HepG2 (cell line): Measurements from ENCODE around the gene ZNF669. TPM values are rescaled to one million over a fixed set of nuclear protein-coding genes. Genes with fewer than 3 reads are reported as not detected.

Experiments
- ATAC-seq: fragments of 200-7000 bp; cut with Tn5 transposase; 3 replicates; pipeline ENCODE4 v1.9.1; 2020; ENCODE audit warnings: mild to moderate bottlenecking, moderate library complexity
- BruUV-seq: library from RNA; stranded (reverse); fragments of 400-500 nt; replicated peaks from 2 replicates; lab custom pipeline; 2021; lab: Mats Ljungman, UMichigan
- CTCF ChIA-PET: fragments of 300-600 bp; formaldehyde crosslinking; extraction: SDS; loops from one replicate; lab custom pipeline; 2021; ENCODE audit warnings: low total read pairs, inconsistent platforms, low intra/inter-chr PET ratio; lab: Yijun Ruan, JAX
- POLR2A ChIA-PET: fragments of 350-600 bp; sonication (Branson Sonifier 250); formaldehyde crosslinking; loops from one replicate; lab custom pipeline; 2020; ENCODE audit warnings: antibody characterized with exemption, inconsistent platforms; lab: Yijun Ruan, JAX
- DNase-seq: peaks from one replicate; pipeline ENCODE4 v3.0.0-alpha.2; 2015; ENCODE audit warnings: low spot score
- FAIRE-seq: peaks from 3 replicates; lab custom pipeline; 2011; peaks lifted over from hg19 to GRCh38; lab: Jason Lieb, UNC
- H2AFZ ChIP-seq: one replicate; pipeline ENCODE4 v1.6.1; 2011; ENCODE audit warnings: low read length, inconsistent platforms
- H3K27ac ChIP-seq: fragments of 300-600 bp; 3 replicates; pipeline ENCODE4 v1.8.0; 2011; ENCODE audit warnings: mixed run types, mild to moderate bottlenecking, mixed read lengths, low read length, inconsistent platforms; ENCODE audit not compliant: insufficient read depth; ENCODE audit errors: extremely low read length
- H3K27me3 ChIP-seq, 2 experiments: fragments of 200-600 bp in 1 of 2; 2 replicates in 1 of 2; 3 replicates in 1 of 2; pipeline versions ENCODE4 v1.6.0 to v1.8.0; 2011; ENCODE audit warnings: low read length in 2 of 2, mild to moderate bottlenecking in 2 of 2, moderate library complexity in 2 of 2, inconsistent platforms in 1 of 2; ENCODE audit not compliant: insufficient read depth in 2 of 2, control insufficient read depth in 1 of 2
- H3K36me3 ChIP-seq, 2 experiments: fragments of 200-600 bp in 1 of 2; replicated peaks in 1 of 2; 2 replicates in 1 of 2; 3 replicates in 1 of 2; pipeline versions ENCODE4 v1.5.1 to v1.8.0; 2011; ENCODE audit warnings: low read length in 2 of 2, inconsistent platforms in 1 of 2; ENCODE audit not compliant: insufficient read depth in 2 of 2, control insufficient read depth in 1 of 2
- H3K4me1 ChIP-seq: 2 replicates; pipeline ENCODE4 v1.5.1; 2012; ENCODE audit warnings: low read length, inconsistent platforms; ENCODE audit not compliant: insufficient read depth
- H3K4me2 ChIP-seq: 2 replicates; pipeline ENCODE4 v1.6.0; 2011; ENCODE audit warnings: low read depth, low read length, inconsistent platforms
- H3K4me3 ChIP-seq, 3 experiments: fragments of 200-600 bp in 1 of 3; sonication (generic), shearing (Covaris generic) in 1 of 3; replicated peaks in 1 of 3; 2 replicates each; pipeline ENCODE4 v1.5.1; 2011 to 2016; ENCODE audit warnings: low read length in 3 of 3, inconsistent platforms in 2 of 3, low read depth in 2 of 3, mild to moderate bottlenecking in 2 of 3, control low read depth in 1 of 3, mixed read lengths in 1 of 3; ENCODE audit not compliant: insufficient read depth in 1 of 3
- H3K79me2 ChIP-seq: one replicate; pipeline ENCODE4 v1.6.1; 2011; ENCODE audit warnings: low read length, inconsistent platforms; ENCODE audit not compliant: insufficient read depth
- H3K9ac ChIP-seq: 2 replicates; pipeline ENCODE4 v1.6.0; 2011; ENCODE audit warnings: mild to moderate bottlenecking, low read depth, low read length, inconsistent platforms; ENCODE audit not compliant: insufficient read depth
- H3K9me3 ChIP-seq: 2 replicates; pipeline ENCODE4 v1.5.1; 2012; ENCODE audit warnings: mild to moderate bottlenecking, low read length
- H4K20me1 ChIP-seq: 2 replicates; pipeline ENCODE4 v1.6.0; 2011; ENCODE audit warnings: inconsistent platforms, mild to moderate bottlenecking, low read length, moderate library complexity; ENCODE audit not compliant: insufficient read depth
- CREM ChIP-seq, 2 experiments: sonication (generic) in 1 of 2; formaldehyde crosslinking in 1 of 2; IDR thresholded peaks; 2 replicates each; pipeline versions ENCODE4 v1.4.0 to v1.6.1; 2016 to 2020; ENCODE audit warnings: antibody characterized with exemption in 1 of 2, mild to moderate bottlenecking in 1 of 2, missing genetic modification reagents in 1 of 2
- DPF2 ChIP-seq: sonication (generic); formaldehyde crosslinking; IDR thresholded peaks from 2 replicates; pipeline ENCODE4 v1.4.0; 2020; ENCODE audit warnings: mild to moderate bottlenecking, low read depth, missing genetic modification reagents, borderline replicate concordance
- EP300 ChIP-seq, 3 experiments: sonication (generic) in 1 of 3; formaldehyde crosslinking in 1 of 3; IDR thresholded peaks; 2 replicates each; pipeline versions ENCODE4 v1.5.1 to v1.6.1; 2011 to 2020; ENCODE audit warnings: low read depth in 2 of 3, low read length in 2 of 3, borderline replicate concordance in 1 of 3, improper control_type of control experiment in 1 of 3, mild to moderate bottlenecking in 1 of 3, missing genetic modification reagents in 1 of 3, moderate library complexity in 1 of 3
- ERF ChIP-seq: IDR thresholded peaks from 2 replicates; pipeline ENCODE4 v1.6.1; 2018; ENCODE audit warnings: missing biosample characterization, missing genetic modification reagents
- GATAD2A ChIP-seq: IDR thresholded peaks from 2 replicates; pipeline ENCODE4 v1.6.1; 2016
- HMG20A ChIP-seq: IDR thresholded peaks from 2 replicates; pipeline ENCODE4 v1.6.1; 2016; ENCODE audit warnings: borderline replicate concordance
- NCOA2 ChIP-seq: sonication (generic); formaldehyde crosslinking; IDR thresholded peaks from 2 replicates; pipeline ENCODE4 v1.8.0; 2022; ENCODE audit warnings: inconsistent platforms
- NR2C2 ChIP-seq: sonication (generic); formaldehyde crosslinking; IDR thresholded peaks from 2 replicates; pipeline ENCODE4 v1.4.0; 2020; ENCODE audit warnings: missing genetic modification reagents, mild to moderate bottlenecking, moderate library complexity, borderline replicate concordance
- RFX1 ChIP-seq: fragments of 450-650 bp; IDR thresholded peaks from 2 replicates; pipeline ENCODE4 v1.6.1; 2017
- TBX2 ChIP-seq: sonication (generic); formaldehyde crosslinking; IDR thresholded peaks from 2 replicates; pipeline ENCODE4 v1.5.0; 2020; ENCODE audit warnings: missing genetic modification reagents, mild to moderate bottlenecking, borderline replicate concordance
- TFAP4 ChIP-seq: sonication (generic); IDR thresholded peaks from 2 replicates; pipeline ENCODE4 v1.6.1; 2016; ENCODE audit warnings: low read depth, borderline replicate concordance
- TOPORS ChIP-seq: sonication (generic); formaldehyde crosslinking; IDR thresholded peaks from 2 replicates; pipeline ENCODE4 v1.8.0; 2023; ENCODE audit warnings: mild to moderate bottlenecking, missing genetic modification reagents
- ZMYM4 ChIP-seq: sonication (generic); formaldehyde crosslinking; IDR thresholded peaks from 2 replicates; pipeline ENCODE4 v1.8.1; 2023; ENCODE audit warnings: mild to moderate bottlenecking, missing genetic modification reagents
- WGBS: methylation state at CpG from one replicate; pipeline ENCODE4 v1.1.6; 2017; ENCODE audit warnings: low lambda C conversion rate; 5-methylcytosine and 5-hydroxymethylcytosine counted together
- in situ Hi-C: cut with HindIII; loops from 2 replicates; pipeline ENCODE4 v1.10.0; 2017; ENCODE audit warnings: low pct_unique_long_range_greater_than_20kb; ENCODE audit not compliant: extremely low pct_ligation_motif_present
- intact Hi-C: fragments of 100-400 bp; cut with micrococcal nuclease; formaldehyde crosslinking; loops from one replicate; pipeline ENCODE4 v1.10.0; 2022; ENCODE audit not compliant: unreplicated experiment
- polyA plus RNA-seq, 8 experiments: library from polyadenylated mRNA; depleted of rRNA in 3 of 8; stranded (reverse) in 7 of 8; unstranded in 1 of 8; fragments of >200 nt; fragmentation: Illumina TruSeq in 4 of 8; extraction: Trizol in 4 of 8; gene quantifications; 2 replicates each; pipeline versions ENCODE4 v1.2.1 to v1.2.3, GENCODE V29; 2011 to 2016; ENCODE audit warnings: low read depth in 4 of 8, missing spikeins in 1 of 8, mixed read lengths in 1 of 8; ENCODE audit not compliant: insufficient read depth in 1 of 8
- total RNA-seq, 5 experiments: library from RNA; depleted of rRNA; stranded (reverse); fragments of >200 nt; fragmentation: Illumina TruSeq; extraction: Trizol; gene quantifications; 2 replicates each; pipeline ENCODE4 v1.2.3, GENCODE V29; 2016; ENCODE audit warnings: low read depth in 1 of 5
- TF ChIP-seq, protein P1 (sequence below): IDR thresholded peaks from 2 replicates; pipeline ENCODE4 v1.4.0; 2020; ENCODE audit warnings: mild to moderate bottlenecking, missing genetic modification reagents

Gene ZNF669
- total and polyA plus RNA-seq, 2 of the 13 experiments (the other 11 are each of a cell fraction or from before 2014, with no cell fraction given): 3.1 to 14.6 TPM

DNA sequence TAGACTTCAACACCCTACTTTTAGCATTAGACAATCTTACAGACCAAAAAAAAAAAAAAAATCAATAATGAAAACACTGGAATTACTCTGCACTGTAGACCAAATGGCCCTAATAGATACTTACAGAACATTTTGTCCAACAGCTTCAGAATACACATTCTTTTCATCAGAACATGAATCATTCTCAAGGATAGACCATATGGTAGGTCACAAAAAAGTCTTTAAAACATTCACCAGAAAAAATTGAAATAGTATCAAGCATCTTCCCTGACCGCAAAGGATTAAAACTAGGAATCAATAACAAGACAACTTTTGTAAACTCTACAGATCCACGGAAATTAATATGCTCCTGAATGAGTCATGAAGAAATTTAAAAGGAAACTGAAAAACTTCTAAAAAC, 48.1 kb downstream of the ZNF669 start:
- Histone ChIP-seq H3K4me1 (peaks cover 35% of the 10 kb centered on the region), H4K20me1 (no peaks in the 10 kb centered on the region), H3K27ac (no peak overlapping the region), H3K27me3 (no peaks in the 10 kb centered on the region), H3K4me2 (no peak overlapping the region), H3K36me3 (no peaks in the 10 kb centered on the region), H3K9me3 (peaks cover 59% of the 10 kb centered on the region), H3K9ac (no peak overlapping the region), H3K4me3 (no peak overlapping the region), H3K79me2 (peaks cover 72% of the 10 kb centered on the region), H2AFZ (no peak overlapping the region)
- FAIRE-seq (no peak), ATAC-seq (no peak), DNase-seq (no peak)
- ChIA-PET POLR2A (no interaction called here), CTCF (no interaction called here)
- 78% methylated on average over 2 of the region's 2 CpGs for WGBS
- TF ChIP-seq HMG20A (CRISPR knock-in tag) (no peak), ERF (CRISPR knock-in tag) (no peak), TOPORS (no peak)
- intact Hi-C loops (no loop called here), in situ Hi-C loops (no loop called here)
- no TSS peak for BruUV-seq

DNA sequence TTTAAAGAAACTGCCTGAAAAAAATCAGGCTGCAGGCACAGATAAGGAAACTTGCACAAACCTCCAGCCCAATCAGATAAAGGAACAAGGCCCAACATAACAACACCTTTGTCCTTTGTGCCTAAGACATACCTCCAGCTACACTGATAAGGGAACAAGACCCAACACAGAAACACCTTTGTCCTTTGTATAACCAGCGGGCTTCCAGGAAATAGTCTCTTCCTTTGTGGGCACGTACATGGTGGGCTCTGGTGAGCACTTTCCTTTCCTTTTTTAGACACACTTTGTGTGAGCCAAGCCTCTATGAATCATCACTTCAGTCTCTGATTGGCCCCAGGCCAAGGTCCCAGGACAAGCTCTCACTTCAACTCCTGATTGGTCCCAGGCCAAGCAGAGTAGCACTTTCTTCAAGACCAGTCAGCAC, 49.2 kb downstream of the ZNF669 start:
- Histone ChIP-seq H3K79me2 (peaks cover 65% of the 10 kb centered on the region), H3K4me3 (no peak overlapping the region), H3K4me2 (peak overlapping the region; percentile 21), H3K36me3 (no peaks in the 10 kb centered on the region), H3K27me3 (no peaks in the 10 kb centered on the region), H4K20me1 (no peaks in the 10 kb centered on the region), H2AFZ (no peak overlapping the region), H3K27ac (peak overlapping the region; percentile 62), H3K9me3 (peaks cover 70% of the 10 kb centered on the region), H3K4me1 (peaks cover 35% of the 10 kb centered on the region), H3K9ac (0 out of 2 replicates have a peak overlapping the region, but pooled peaks have one; percentile 39)
- WGBS: 20% methylated on average over 2 of the region's 2 CpGs
- in situ Hi-C loops (no loop called here), intact Hi-C loops (no loop called here)
- ATAC-seq (peak; percentile 89), FAIRE-seq (no peak), DNase-seq (peak; percentile 88)
- ChIA-PET CTCF (no interaction called here), POLR2A (interaction anchor here (1.1 to 2.0 kb wide), 2 partner anchors 24 to 135 kb away, joined by 4 to 6 read pairs; partner anchors contain the start of gene ZNF670)
- BruUV-seq: no TSS peak
- TF ChIP-seq TBX2 (CRISPR knock-in tag) (peak; percentile 82), CREM (IDR thresholded peaks at IDR 0.05) (peak; percentile 50; the same call in 1 of the 2 replicates), CREM (CRISPR knock-in tag; IDR thresholded peaks at IDR 0.05) (no peak), RFX1 (no peak), NR2C2 (CRISPR knock-in tag) (0 out of 2 replicates have a peak, but pooled peaks have one; percentile 9), DPF2 (0 out of 2 replicates have a peak, but pooled peaks have one; percentile 20), ZMYM4 (CRISPR knock-in tag) (peak; percentile 56), GATAD2A (peak; percentile 61), NCOA2 (CRISPR knock-in tag) (peak; percentile 64; the same call in 1 of the 2 replicates), EP300 (IDR thresholded peaks at IDR 0.05; ENCODE audit: low read depth in 2 of 2, low read length in 2 of 2) (peak in 1 of 2 experiments; percentile 53; a peak in 1 of 4 replicates), EP300 (CRISPR knock-in tag; IDR thresholded peaks at IDR 0.05; ENCODE audit: borderline replicate concordance) (peak; percentile 80; the same call in 1 of the 2 replicates), TFAP4 (0 out of 2 replicates have a peak, but pooled peaks have one; percentile 8)
- TF ChIP-seq, protein P1, sequence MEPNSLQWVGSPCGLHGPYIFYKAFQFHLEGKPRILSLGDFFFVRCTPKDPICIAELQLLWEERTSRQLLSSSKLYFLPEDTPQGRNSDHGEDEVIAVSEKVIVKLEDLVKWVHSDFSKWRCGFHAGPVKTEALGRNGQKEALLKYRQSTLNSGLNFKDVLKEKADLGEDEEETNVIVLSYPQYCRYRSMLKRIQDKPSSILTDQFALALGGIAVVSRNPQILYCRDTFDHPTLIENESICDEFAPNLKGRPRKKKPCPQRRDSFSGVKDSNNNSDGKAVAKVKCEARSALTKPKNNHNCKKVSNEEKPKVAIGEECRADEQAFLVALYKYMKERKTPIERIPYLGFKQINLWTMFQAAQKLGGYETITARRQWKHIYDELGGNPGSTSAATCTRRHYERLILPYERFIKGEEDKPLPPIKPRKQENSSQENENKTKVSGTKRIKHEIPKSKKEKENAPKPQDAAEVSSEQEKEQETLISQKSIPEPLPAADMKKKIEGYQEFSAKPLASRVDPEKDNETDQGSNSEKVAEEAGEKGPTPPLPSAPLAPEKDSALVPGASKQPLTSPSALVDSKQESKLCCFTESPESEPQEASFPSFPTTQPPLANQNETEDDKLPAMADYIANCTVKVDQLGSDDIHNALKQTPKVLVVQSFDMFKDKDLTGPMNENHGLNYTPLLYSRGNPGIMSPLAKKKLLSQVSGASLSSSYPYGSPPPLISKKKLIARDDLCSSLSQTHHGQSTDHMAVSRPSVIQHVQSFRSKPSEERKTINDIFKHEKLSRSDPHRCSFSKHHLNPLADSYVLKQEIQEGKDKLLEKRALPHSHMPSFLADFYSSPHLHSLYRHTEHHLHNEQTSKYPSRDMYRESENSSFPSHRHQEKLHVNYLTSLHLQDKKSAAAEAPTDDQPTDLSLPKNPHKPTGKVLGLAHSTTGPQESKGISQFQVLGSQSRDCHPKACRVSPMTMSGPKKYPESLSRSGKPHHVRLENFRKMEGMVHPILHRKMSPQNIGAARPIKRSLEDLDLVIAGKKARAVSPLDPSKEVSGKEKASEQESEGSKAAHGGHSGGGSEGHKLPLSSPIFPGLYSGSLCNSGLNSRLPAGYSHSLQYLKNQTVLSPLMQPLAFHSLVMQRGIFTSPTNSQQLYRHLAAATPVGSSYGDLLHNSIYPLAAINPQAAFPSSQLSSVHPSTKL (CRISPR knock-in tag): peak; percentile 69
